Measurements from ENCODE around the gene SPOCK2. TPM values are rescaled to one million over a fixed set of nuclear protein-coding genes. Genes with fewer than 3 reads are reported as not detected.

The SPOCK2 gene
- total and polyA plus RNA-seq, 2 of the 13 experiments (the other 11 are each of a cell fraction or from before 2014, with no cell fraction given), result 8.6 to 30.6 TPM

DNA sequence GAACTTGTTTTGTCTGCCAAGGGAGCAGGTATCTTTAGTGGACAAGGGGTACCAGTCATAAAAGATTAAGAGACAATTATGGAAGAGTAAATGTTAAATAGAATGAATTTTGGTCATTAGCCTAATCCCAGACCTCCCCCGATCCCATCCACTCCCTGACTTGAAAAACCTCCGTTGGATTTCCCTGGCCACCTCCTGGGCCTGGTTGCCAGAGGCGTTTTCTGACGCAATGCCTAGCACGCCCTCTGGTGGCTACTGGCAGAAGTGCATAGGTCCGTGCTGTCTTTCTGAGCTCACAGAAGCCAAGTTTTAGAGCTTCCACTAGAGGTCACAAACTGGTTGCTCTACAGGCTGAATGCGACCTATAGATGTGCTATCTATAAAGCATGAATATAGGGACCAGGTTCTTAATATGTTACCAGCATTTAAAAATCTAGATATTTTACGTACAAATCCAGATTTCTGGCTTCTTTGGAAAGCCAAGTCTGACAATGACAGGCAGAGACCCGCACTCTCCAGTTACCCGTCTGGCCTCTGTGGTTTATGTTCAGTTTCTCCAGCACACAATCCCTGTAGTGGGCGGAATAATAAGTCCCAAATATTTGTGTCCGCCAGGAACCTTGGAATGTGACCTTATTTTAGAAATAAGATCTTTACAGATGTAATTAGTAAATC lies 39.8 kb downstream of the SPOCK2 start (continued):
- TF ChIP-seq, protein P1, sequence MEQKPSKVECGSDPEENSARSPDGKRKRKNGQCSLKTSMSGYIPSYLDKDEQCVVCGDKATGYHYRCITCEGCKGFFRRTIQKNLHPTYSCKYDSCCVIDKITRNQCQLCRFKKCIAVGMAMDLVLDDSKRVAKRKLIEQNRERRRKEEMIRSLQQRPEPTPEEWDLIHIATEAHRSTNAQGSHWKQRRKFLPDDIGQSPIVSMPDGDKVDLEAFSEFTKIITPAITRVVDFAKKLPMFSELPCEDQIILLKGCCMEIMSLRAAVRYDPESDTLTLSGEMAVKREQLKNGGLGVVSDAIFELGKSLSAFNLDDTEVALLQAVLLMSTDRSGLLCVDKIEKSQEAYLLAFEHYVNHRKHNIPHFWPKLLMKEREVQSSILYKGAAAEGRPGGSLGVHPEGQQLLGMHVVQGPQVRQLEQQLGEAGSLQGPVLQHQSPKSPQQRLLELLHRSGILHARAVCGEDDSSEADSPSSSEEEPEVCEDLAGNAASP (CRISPR knock-in tag; IDR thresholded peaks at IDR 0.05; ENCODE audit: borderline replicate concordance), result peak; percentile 75; the same call in 1 of the 2 replicates
- peak; percentile 82 for TF ChIP-seq ZNF614 (CRISPR knock-in tag; IDR thresholded peaks at IDR 0.05; ENCODE audit: borderline replicate concordance)
- TF ChIP-seq MEIS2 (CRISPR knock-in tag; IDR thresholded peaks at IDR 0.05), result peak; percentile 29; the same call in 1 of the 2 replicates
- TF ChIP-seq, protein P2, sequence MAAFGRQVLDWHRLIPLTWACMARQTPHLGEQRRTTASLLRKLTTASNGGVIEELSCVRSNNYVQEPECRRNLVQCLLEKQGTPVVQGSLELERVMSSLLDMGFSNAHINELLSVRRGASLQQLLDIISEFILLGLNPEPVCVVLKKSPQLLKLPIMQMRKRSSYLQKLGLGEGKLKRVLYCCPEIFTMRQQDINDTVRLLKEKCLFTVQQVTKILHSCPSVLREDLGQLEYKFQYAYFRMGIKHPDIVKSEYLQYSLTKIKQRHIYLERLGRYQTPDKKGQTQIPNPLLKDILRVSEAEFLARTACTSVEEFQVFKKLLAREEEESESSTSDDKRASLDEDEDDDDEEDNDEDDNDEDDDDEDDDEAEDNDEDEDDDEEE (CRISPR knock-in tag; IDR thresholded peaks at IDR 0.05), result no peak
- TF ChIP-seq, protein P3, sequence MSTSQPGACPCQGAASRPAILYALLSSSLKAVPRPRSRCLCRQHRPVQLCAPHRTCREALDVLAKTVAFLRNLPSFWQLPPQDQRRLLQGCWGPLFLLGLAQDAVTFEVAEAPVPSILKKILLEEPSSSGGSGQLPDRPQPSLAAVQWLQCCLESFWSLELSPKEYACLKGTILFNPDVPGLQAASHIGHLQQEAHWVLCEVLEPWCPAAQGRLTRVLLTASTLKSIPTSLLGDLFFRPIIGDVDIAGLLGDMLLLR (CRISPR knock-in tag; IDR thresholded peaks at IDR 0.05), result no peak
- TF ChIP-seq IKZF1 (IDR thresholded peaks at IDR 0.05), result no peak
- no peak for TF ChIP-seq TCF7L2 (IDR thresholded peaks at IDR 0.05; ENCODE audit: low read depth, low read length)
- no peak for TF ChIP-seq SETDB1 (CRISPR knock-in tag; IDR thresholded peaks at IDR 0.05; ENCODE audit: borderline replicate concordance)
- TF ChIP-seq ELF1 (CRISPR knock-in tag; IDR thresholded peaks at IDR 0.05), result peak; percentile 47; the same call in 1 of the 2 replicates
- no peak for TF ChIP-seq ATF1 (CRISPR knock-in tag; IDR thresholded peaks at IDR 0.05)
- TF ChIP-seq U2AF1 (optimal IDR thresholded peaks at IDR 0.05; ENCODE audit: low read depth, low read length), result no peak
- no peak for TF ChIP-seq SMAD1 (CRISPR knock-in tag; IDR thresholded peaks at IDR 0.05; ENCODE audit: borderline replicate concordance, low read depth)
- no peak for TF ChIP-seq SUZ12 (IDR thresholded peaks at IDR 0.05; ENCODE audit: low read depth, low read length)
- TF ChIP-seq, protein P4, sequence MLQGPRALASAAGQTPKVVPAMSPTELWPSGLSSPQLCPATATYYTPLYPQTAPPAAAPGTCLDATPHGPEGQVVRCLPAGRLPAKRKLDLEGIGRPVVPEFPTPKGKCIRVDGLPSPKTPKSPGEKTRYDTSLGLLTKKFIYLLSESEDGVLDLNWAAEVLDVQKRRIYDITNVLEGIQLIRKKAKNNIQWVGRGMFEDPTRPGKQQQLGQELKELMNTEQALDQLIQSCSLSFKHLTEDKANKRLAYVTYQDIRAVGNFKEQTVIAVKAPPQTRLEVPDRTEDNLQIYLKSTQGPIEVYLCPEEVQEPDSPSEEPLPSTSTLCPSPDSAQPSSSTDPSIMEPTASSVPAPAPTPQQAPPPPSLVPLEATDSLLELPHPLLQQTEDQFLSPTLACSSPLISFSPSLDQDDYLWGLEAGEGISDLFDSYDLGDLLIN (CRISPR knock-in tag; IDR thresholded peaks at IDR 0.05; ENCODE audit: borderline replicate concordance), result no peak
- TF ChIP-seq FOXA1 (IDR thresholded peaks at IDR 0.05), result no peak
- no peak for TF ChIP-seq FOXA1 (CRISPR knock-in tag; IDR thresholded peaks at IDR 0.05)
- TF ChIP-seq ZNF83 (CRISPR knock-in tag; IDR thresholded peaks at IDR 0.05; ENCODE audit: borderline replicate concordance), result no peak
- TF ChIP-seq, protein P5, sequence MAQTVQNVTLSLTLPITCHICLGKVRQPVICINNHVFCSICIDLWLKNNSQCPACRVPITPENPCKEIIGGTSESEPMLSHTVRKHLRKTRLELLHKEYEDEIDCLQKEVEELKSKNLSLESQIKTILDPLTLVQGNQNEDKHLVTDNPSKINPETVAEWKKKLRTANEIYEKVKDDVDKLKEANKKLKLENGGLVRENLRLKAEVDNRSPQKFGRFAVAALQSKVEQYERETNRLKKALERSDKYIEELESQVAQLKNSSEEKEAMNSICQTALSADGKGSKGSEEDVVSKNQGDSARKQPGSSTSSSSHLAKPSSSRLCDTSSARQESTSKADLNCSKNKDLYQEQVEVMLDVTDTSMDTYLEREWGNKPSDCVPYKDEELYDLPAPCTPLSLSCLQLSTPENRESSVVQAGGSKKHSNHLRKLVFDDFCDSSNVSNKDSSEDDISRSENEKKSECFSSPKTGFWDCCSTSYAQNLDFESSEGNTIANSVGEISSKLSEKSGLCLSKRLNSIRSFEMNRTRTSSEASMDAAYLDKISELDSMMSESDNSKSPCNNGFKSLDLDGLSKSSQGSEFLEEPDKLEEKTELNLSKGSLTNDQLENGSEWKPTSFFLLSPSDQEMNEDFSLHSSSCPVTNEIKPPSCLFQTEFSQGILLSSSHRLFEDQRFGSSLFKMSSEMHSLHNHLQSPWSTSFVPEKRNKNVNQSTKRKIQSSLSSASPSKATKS (CRISPR knock-in tag; IDR thresholded peaks at IDR 0.05), result no peak
- TF ChIP-seq, protein P6, sequence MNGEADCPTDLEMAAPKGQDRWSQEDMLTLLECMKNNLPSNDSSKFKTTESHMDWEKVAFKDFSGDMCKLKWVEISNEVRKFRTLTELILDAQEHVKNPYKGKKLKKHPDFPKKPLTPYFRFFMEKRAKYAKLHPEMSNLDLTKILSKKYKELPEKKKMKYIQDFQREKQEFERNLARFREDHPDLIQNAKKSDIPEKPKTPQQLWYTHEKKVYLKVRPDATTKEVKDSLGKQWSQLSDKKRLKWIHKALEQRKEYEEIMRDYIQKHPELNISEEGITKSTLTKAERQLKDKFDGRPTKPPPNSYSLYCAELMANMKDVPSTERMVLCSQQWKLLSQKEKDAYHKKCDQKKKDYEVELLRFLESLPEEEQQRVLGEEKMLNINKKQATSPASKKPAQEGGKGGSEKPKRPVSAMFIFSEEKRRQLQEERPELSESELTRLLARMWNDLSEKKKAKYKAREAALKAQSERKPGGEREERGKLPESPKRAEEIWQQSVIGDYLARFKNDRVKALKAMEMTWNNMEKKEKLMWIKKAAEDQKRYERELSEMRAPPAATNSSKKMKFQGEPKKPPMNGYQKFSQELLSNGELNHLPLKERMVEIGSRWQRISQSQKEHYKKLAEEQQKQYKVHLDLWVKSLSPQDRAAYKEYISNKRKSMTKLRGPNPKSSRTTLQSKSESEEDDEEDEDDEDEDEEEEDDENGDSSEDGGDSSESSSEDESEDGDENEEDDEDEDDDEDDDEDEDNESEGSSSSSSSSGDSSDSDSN (CRISPR knock-in tag; IDR thresholded peaks at IDR 0.05), result no peak
- TF ChIP-seq RXRA (CRISPR knock-in tag; IDR thresholded peaks at IDR 0.05), result no peak; the same call in 1 of the 2 replicates

All from HepG2 (cell line).